ENCODE measurements around the gene WDR82.

Gene WDR82

GRCh38 chr3:52306978-52307377 lies 28.5 kb upstream of the WDR82 start:
- no peak for DNase-seq (ENCODE audit: low spot score)

GRCh38 chr3:52305926-52306325 lies 27.5 kb upstream of the WDR82 start:
- no peak for DNase-seq (ENCODE audit: low spot score)

- no peak for DNase-seq (ENCODE audit: low spot score)
These were observed 25.4 kb upstream of the WDR82 start for GRCh38 chr3:52303811-52304210.

- peak; percentile 50 for DNase-seq (ENCODE audit: low spot score)
These were observed 24.1 kb upstream of the WDR82 start for GRCh38 chr3:52302426-52303145.

GRCh38 chr3:52299879-52300611 lies 21.6 kb upstream of the WDR82 start:
- peak; percentile 37 for DNase-seq (ENCODE audit: low spot score)

GRCh38 chr3:52299247-52299878 lies 20.9 kb upstream of the WDR82 start:
- DNase-seq (ENCODE audit: low spot score): no peak

GRCh38 chr3:52298149-52299098 lies 20.0 kb upstream of the WDR82 start:
- DNase-seq (ENCODE audit: low spot score): no peak

GRCh38 chr3:52297242-52298148 lies 19.0 kb upstream of the WDR82 start:
- no peak for DNase-seq (ENCODE audit: low spot score)

GRCh38 chr3:52295671-52296208 lies 17.3 kb upstream of the WDR82 start:
- no peak for DNase-seq (ENCODE audit: low spot score)

GRCh38 chr3:52294320-52295150 lies 16.1 kb upstream of the WDR82 start:
- no peak for DNase-seq (ENCODE audit: low spot score)

GRCh38 chr3:52293491-52294319 lies 15.3 kb upstream of the WDR82 start:
- no peak for DNase-seq (ENCODE audit: low spot score)

GRCh38 chr3:52292247-52293065 lies 14.0 kb upstream of the WDR82 start:
- DNase-seq (ENCODE audit: low spot score): no peak

GRCh38 chr3:52291508-52292181 lies 13.2 kb upstream of the WDR82 start:
- no peak for DNase-seq (ENCODE audit: low spot score)

- DNase-seq (ENCODE audit: low spot score): no peak
These were observed 12.4 kb upstream of the WDR82 start for GRCh38 chr3:52290596-52291507.

- DNase-seq (ENCODE audit: low spot score): no peak
These were observed 11.5 kb upstream of the WDR82 start for GRCh38 chr3:52289747-52290595.

Measured in Ammon's horn (tissue), 1 donor.